SK-N-SH treated with all-trans-retinoic acid at 6 μM for 48 hours (cell line): ENCODE data around the gene TMEM200A.
A peak's percentile ranks its signal among the peaks of the same experiment; 100 is the strongest.

ENCODE experiments used
- ATAC-seq: fragments of 200-7000 bp; cut with Tn5 transposase; 3 replicates; pipeline ENCODE4 v1.9.1; 2020; ENCODE audit warnings: mild to moderate bottlenecking, moderate library complexity
- ARNTL ChIP-seq: fragments of 450-650 bp; formaldehyde crosslinking; IDR thresholded peaks from 2 replicates; pipeline ENCODE4 v1.5.0; 2020; ENCODE audit warnings: low read depth, mild to moderate bottlenecking, moderate library complexity, borderline replicate concordance
- BACH2 ChIP-seq: fragments of 250-450 bp; sonication (Bioruptor Pico); IDR thresholded peaks from 2 replicates; pipeline ENCODE4 v1.9.0; 2021; ENCODE audit warnings: mild to moderate bottlenecking, borderline replicate concordance
- CSDC2 ChIP-seq: fragments of 250-450 bp; sonication (Bioruptor Pico); IDR thresholded peaks from 2 replicates; pipeline ENCODE4 v1.5.0; 2020; ENCODE audit warnings: mild to moderate bottlenecking, moderate library complexity
- ESRRG ChIP-seq: fragments of 250-450 bp; sonication (Bioruptor Pico); IDR thresholded peaks from 2 replicates; pipeline ENCODE4 v1.6.1; 2021; ENCODE audit warnings: mild to moderate bottlenecking
- ISL1 ChIP-seq: fragments of 250-450 bp; sonication (Bioruptor Pico); IDR thresholded peaks from 2 replicates; pipeline ENCODE4 v2.1.2; 2022; ENCODE audit warnings: mild to moderate bottlenecking, moderate library complexity
- OSR1 ChIP-seq: fragments of 250-450 bp; sonication (Bioruptor Pico); IDR thresholded peaks from 2 replicates; pipeline ENCODE4 v1.8.0; 2022; ENCODE audit warnings: moderate library complexity, mild to moderate bottlenecking, inconsistent platforms
- RARB ChIP-seq: fragments of 250-450 bp; sonication (Bioruptor Pico); IDR thresholded peaks from 2 replicates; pipeline ENCODE4 v1.8.0; 2021; ENCODE audit warnings: mild to moderate bottlenecking, moderate library complexity
- SNAI2 ChIP-seq: fragments of 250-450 bp; sonication (Bioruptor Pico); IDR thresholded peaks from 2 replicates; pipeline ENCODE4 v1.5.0; 2020; ENCODE audit warnings: mild to moderate bottlenecking, moderate library complexity
- TCF4 ChIP-seq: fragments of 250-450 bp; sonication (Bioruptor Pico); IDR thresholded peaks from 2 replicates; pipeline ENCODE4 v1.8.0; 2021; ENCODE audit warnings: mild to moderate bottlenecking, moderate library complexity, borderline replicate concordance
- TOX ChIP-seq: fragments of 250-450 bp; sonication (Bioruptor Pico); IDR thresholded peaks from 2 replicates; pipeline ENCODE4 v1.8.0; 2021; ENCODE audit warnings: mild to moderate bottlenecking, moderate library complexity, borderline replicate concordance
- ZC3H10 ChIP-seq: fragments of 250-450 bp; sonication (Bioruptor Pico); IDR thresholded peaks from 2 replicates; pipeline ENCODE4 v1.5.1; 2021; ENCODE audit warnings: mild to moderate bottlenecking, moderate library complexity
- ZFP3 ChIP-seq: fragments of 250-450 bp; sonication (Bioruptor Pico); IDR thresholded peaks from 2 replicates; pipeline ENCODE4 v1.5.0; 2020; ENCODE audit warnings: mild to moderate bottlenecking, moderate library complexity
- ZFP30 ChIP-seq: fragments of 450-650 bp; formaldehyde crosslinking; IDR thresholded peaks from 2 replicates; pipeline ENCODE4 v1.5.0; 2022; ENCODE audit warnings: mild to moderate bottlenecking, moderate library complexity
- ZNF565 ChIP-seq: fragments of 450-650 bp; formaldehyde crosslinking; conservative IDR thresholded peaks from 2 replicates; pipeline ENCODE4 v1.5.0; 2020; ENCODE audit warnings: low read depth, mild to moderate bottlenecking, moderate library complexity
- ZNF70 ChIP-seq: fragments of 450-650 bp; formaldehyde crosslinking; IDR thresholded peaks from 2 replicates; pipeline ENCODE4 v1.5.0; 2020; ENCODE audit warnings: mild to moderate bottlenecking, moderate library complexity
- ZNF8 ChIP-seq: fragments of 450-650 bp; formaldehyde crosslinking; IDR thresholded peaks from 2 replicates; pipeline ENCODE4 v1.5.0; 2020; ENCODE audit warnings: mild to moderate bottlenecking, moderate library complexity
- TF ChIP-seq, protein P1 (sequence below): fragments of 250-450 bp; sonication (Bioruptor Pico); IDR thresholded peaks from 2 replicates; pipeline ENCODE4 v1.8.0; 2020; ENCODE audit warnings: mild to moderate bottlenecking, moderate library complexity, borderline replicate concordance
- TF ChIP-seq, protein P2 (sequence below): fragments of 250-450 bp; sonication (Bioruptor Pico); IDR thresholded peaks from 2 replicates; pipeline ENCODE4 v1.8.0; 2021; ENCODE audit warnings: low read depth, mild to moderate bottlenecking, moderate library complexity, borderline replicate concordance
- TF ChIP-seq, protein P3 (sequence below): fragments of 250-450 bp; sonication (Bioruptor Pico); IDR thresholded peaks from 2 replicates; pipeline ENCODE4 v1.5.0; 2020; ENCODE audit warnings: mild to moderate bottlenecking, moderate library complexity
- TF ChIP-seq, protein P4 (sequence below): fragments of 250-450 bp; sonication (Bioruptor Pico); IDR thresholded peaks from 2 replicates; pipeline ENCODE4 v1.5.1; 2020; ENCODE audit warnings: low read depth, mild to moderate bottlenecking, moderate library complexity
- TF ChIP-seq, protein P5 (sequence below): fragments of 250-450 bp; sonication (Bioruptor Pico); IDR thresholded peaks from 2 replicates; pipeline ENCODE4 v1.5.1; 2021; ENCODE audit warnings: mild to moderate bottlenecking, moderate library complexity

The TMEM200A gene

DNA sequence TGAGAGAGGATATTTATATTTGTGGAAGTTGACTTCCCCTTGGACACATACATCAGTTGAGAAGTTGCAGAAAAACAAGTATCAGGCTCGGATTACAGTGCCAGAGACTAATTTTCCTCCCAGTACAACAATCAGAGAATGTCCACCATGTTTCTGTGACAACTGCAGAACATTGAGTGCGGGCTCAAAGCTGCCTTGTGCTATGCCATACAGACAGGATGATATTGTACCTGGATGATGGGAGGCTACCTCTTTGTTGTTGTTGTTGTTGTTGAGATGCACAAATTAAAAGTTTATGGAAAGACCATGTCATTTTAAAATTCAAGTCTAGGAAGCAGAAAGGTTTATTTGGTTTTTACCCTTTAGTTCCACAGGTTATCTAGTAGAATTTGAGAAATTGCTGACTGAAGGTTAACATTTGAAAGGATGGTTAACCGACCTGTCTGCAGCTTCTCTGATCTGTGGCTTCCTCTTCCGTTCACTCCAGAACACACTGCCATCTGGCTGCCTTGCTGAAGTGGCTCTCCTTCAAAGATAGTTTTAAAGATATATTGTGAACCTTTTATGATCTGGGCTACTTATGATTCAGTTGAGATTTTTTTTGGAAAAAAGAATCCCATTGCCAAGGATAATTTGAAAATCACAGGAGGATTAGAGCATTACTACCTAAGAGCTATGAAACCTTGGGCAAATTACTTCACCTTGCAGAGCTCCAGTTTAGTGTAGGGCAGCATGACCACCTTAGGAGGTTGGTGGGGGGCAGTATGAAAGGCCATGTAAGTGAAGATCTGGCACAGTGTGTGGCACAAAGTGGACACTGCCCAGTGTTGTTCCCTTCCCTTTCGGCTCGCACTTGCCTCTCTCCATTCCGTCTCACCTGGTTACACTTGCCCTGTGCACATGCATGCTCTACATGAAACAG, 15.9 kb downstream of the TMEM200A start:
- peak; percentile 46 for ATAC-seq
- TF ChIP-seq ZNF565 (CRISPR knock-in tag) = no peak
- TF ChIP-seq ZFP3 (CRISPR knock-in tag) = no peak
- TF ChIP-seq ZFP30 (CRISPR knock-in tag) = no peak
- no peak for TF ChIP-seq ZC3H10 (CRISPR knock-in tag)
- no peak for TF ChIP-seq ZNF8 (CRISPR knock-in tag)
- TF ChIP-seq CSDC2 (CRISPR knock-in tag) = no peak
- no peak for TF ChIP-seq TOX (CRISPR knock-in tag)
- TF ChIP-seq, protein P1, sequence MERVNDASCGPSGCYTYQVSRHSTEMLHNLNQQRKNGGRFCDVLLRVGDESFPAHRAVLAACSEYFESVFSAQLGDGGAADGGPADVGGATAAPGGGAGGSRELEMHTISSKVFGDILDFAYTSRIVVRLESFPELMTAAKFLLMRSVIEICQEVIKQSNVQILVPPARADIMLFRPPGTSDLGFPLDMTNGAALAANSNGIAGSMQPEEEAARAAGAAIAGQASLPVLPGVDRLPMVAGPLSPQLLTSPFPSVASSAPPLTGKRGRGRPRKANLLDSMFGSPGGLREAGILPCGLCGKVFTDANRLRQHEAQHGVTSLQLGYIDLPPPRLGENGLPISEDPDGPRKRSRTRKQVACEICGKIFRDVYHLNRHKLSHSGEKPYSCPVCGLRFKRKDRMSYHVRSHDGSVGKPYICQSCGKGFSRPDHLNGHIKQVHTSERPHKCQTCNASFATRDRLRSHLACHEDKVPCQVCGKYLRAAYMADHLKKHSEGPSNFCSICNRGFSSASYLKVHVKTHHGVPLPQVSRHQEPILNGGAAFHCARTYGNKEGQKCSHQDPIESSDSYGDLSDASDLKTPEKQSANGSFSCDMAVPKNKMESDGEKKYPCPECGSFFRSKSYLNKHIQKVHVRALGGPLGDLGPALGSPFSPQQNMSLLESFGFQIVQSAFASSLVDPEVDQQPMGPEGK = no peak
- TF ChIP-seq BACH2 (CRISPR knock-in tag) = no peak
- no peak for TF ChIP-seq ISL1 (CRISPR knock-in tag)
- TF ChIP-seq, protein P2, sequence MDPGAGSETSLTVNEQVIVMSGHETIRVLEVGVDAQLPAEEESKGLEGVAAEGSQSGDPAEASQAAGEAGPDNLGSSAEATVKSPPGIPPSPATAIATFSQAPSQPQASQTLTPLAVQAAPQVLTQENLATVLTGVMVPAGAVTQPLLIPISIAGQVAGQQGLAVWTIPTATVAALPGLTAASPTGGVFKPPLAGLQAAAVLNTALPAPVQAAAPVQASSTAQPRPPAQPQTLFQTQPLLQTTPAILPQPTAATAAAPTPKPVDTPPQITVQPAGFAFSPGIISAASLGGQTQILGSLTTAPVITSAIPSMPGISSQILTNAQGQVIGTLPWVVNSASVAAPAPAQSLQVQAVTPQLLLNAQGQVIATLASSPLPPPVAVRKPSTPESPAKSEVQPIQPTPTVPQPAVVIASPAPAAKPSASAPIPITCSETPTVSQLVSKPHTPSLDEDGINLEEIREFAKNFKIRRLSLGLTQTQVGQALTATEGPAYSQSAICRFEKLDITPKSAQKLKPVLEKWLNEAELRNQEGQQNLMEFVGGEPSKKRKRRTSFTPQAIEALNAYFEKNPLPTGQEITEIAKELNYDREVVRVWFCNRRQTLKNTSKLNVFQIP (CRISPR knock-in tag) = no peak
- no peak for TF ChIP-seq ARNTL (CRISPR knock-in tag)
- TF ChIP-seq, protein P3, sequence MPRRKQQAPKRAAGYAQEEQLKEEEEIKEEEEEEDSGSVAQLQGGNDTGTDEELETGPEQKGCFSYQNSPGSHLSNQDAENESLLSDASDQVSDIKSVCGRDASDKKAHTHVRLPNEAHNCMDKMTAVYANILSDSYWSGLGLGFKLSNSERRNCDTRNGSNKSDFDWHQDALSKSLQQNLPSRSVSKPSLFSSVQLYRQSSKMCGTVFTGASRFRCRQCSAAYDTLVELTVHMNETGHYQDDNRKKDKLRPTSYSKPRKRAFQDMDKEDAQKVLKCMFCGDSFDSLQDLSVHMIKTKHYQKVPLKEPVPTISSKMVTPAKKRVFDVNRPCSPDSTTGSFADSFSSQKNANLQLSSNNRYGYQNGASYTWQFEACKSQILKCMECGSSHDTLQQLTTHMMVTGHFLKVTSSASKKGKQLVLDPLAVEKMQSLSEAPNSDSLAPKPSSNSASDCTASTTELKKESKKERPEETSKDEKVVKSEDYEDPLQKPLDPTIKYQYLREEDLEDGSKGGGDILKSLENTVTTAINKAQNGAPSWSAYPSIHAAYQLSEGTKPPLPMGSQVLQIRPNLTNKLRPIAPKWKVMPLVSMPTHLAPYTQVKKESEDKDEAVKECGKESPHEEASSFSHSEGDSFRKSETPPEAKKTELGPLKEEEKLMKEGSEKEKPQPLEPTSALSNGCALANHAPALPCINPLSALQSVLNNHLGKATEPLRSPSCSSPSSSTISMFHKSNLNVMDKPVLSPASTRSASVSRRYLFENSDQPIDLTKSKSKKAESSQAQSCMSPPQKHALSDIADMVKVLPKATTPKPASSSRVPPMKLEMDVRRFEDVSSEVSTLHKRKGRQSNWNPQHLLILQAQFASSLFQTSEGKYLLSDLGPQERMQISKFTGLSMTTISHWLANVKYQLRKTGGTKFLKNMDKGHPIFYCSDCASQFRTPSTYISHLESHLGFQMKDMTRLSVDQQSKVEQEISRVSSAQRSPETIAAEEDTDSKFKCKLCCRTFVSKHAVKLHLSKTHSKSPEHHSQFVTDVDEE (CRISPR knock-in tag) = no peak

DNA sequence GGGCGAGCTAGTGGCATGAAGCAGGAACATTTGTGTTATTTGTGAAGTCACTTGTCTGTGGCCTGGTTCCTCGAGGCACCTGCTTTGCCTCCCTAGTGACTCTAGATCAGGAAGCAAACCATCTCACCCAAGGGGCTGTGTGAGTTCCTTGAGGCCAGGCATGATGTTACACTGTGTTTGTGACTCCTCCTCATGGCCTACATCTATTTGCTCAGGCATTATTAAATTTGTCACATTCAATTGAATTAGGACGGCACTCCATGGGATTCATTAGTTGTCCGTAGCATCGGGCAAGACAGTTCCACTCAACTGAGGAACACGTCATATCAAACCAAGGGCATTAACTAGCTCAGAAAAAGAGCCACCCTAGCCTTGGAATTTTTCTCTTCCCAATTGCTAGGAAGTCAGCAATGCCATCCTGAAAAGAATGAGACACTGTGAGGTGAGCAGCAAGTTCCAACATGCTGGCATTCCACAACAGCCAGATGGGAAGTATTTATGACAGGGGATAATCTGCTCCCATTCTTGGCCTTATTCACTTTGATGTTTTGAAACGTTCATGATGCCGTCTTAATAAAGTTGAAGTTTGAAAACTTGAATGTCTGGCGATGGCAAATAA, 17.2 kb downstream of the TMEM200A start:
- no peak for TF ChIP-seq OSR1
- TF ChIP-seq TCF4 (CRISPR knock-in tag) = no peak
- no peak for TF ChIP-seq SNAI2 (CRISPR knock-in tag)
- TF ChIP-seq, protein P4, sequence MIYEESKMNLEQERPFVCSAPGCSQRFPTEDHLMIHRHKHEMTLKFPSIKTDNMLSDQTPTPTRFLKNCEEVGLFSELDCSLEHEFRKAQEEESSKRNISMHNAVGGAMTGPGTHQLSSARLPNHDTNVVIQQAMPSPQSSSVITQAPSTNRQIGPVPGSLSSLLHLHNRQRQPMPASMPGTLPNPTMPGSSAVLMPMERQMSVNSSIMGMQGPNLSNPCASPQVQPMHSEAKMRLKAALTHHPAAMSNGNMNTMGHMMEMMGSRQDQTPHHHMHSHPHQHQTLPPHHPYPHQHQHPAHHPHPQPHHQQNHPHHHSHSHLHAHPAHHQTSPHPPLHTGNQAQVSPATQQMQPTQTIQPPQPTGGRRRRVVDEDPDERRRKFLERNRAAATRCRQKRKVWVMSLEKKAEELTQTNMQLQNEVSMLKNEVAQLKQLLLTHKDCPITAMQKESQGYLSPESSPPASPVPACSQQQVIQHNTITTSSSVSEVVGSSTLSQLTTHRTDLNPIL (CRISPR knock-in tag) = no peak
- no peak for TF ChIP-seq CSDC2 (CRISPR knock-in tag)
- no peak for TF ChIP-seq ZFP3 (CRISPR knock-in tag)
- no peak for TF ChIP-seq RARB
- no peak for TF ChIP-seq ZNF565 (CRISPR knock-in tag)
- TF ChIP-seq, protein P5, sequence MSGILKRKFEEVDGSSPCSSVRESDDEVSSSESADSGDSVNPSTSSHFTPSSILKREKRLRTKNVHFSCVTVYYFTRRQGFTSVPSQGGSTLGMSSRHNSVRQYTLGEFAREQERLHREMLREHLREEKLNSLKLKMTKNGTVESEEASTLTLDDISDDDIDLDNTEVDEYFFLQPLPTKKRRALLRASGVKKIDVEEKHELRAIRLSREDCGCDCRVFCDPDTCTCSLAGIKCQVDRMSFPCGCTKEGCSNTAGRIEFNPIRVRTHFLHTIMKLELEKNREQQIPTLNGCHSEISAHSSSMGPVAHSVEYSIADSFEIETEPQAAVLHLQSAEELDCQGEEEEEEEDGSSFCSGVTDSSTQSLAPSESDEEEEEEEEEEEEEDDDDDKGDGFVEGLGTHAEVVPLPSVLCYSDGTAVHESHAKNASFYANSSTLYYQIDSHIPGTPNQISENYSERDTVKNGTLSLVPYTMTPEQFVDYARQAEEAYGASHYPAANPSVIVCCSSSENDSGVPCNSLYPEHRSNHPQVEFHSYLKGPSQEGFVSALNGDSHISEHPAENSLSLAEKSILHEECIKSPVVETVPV (CRISPR knock-in tag) = no peak
- no peak for TF ChIP-seq ISL1 (CRISPR knock-in tag)
- no peak for TF ChIP-seq ESRRG
- no peak for TF ChIP-seq ARNTL (CRISPR knock-in tag)
- TF ChIP-seq ZNF70 = no peak
- TF ChIP-seq, protein P2 (CRISPR knock-in tag) = no peak
- no peak; the same call in 1 of the 2 replicates for TF ChIP-seq ZC3H10 (CRISPR knock-in tag)
- peak; percentile 80 for ATAC-seq
